Left renal pelvis (tissue), 4 donors: ENCODE measurements around the gene QRFP. TPM values are rescaled to one million over a fixed set of nuclear protein-coding genes. Genes with fewer than 3 reads are reported as not detected.

Experiments
- DNase-seq, 4 donors: peaks; one replicate each; pipeline ENCODE4 v3.0.0-alpha.2; 2013; ENCODE audit warnings: low read depth in 4 of 4, low spot score in 3 of 4
- polyA plus RNA-seq, 4 donors: library from polyadenylated mRNA; unstranded; fragments of 120-200 nt; gene quantifications; one replicate each; pipeline ENCODE4 v1.2.1, GENCODE V29; 2013; ENCODE audit not compliant: insufficient read length in 4 of 4

Gene QRFP
- polyA plus RNA-seq, 4 donors, result 0.37 to 0.61 (median 0.59) TPM

GRCh38 chr9:130934246-130934645 is 37.6 kb upstream of the QRFP start:
- no peak for DNase-seq

GRCh38 chr9:130933114-130934046 is 36.8 kb upstream of the QRFP start:
- no peak for DNase-seq

- DNase-seq, result no peak
Observed at GRCh38 chr9:130932255-130933079, 35.9 kb upstream of the QRFP start.

GRCh38 chr9:130931508-130932254 is 35.1 kb upstream of the QRFP start:
- no peak for DNase-seq

GRCh38 chr9:130930804-130931349 is 34.3 kb upstream of the QRFP start:
- no peak for DNase-seq

GRCh38 chr9:130930132-130930803 is 33.7 kb upstream of the QRFP start:
- no peak for DNase-seq

GRCh38 chr9:130929571-130930038 is 33.0 kb upstream of the QRFP start:
- DNase-seq, result no peak

- no peak for DNase-seq
Observed at GRCh38 chr9:130927995-130928900, 31.6 kb upstream of the QRFP start.

GRCh38 chr9:130927338-130927737 is 30.7 kb upstream of the QRFP start:
- DNase-seq, result no peak

- no peak for DNase-seq
Observed at GRCh38 chr9:130925050-130925678, 28.6 kb upstream of the QRFP start.

GRCh38 chr9:130924448-130924788 is 27.8 kb upstream of the QRFP start:
- no peak for DNase-seq

GRCh38 chr9:130923611-130924447 is 27.2 kb upstream of the QRFP start:
- DNase-seq, result no peak

- no peak for DNase-seq
Observed at GRCh38 chr9:130922893-130923610, 26.4 kb upstream of the QRFP start.

- DNase-seq, result no peak
Observed at GRCh38 chr9:130921989-130922892, 25.6 kb upstream of the QRFP start.

GRCh38 chr9:130921300-130921988 is 24.8 kb upstream of the QRFP start:
- no peak for DNase-seq
